ENCODE results near the gene CAPSL.

CAPSL gene

DNA sequence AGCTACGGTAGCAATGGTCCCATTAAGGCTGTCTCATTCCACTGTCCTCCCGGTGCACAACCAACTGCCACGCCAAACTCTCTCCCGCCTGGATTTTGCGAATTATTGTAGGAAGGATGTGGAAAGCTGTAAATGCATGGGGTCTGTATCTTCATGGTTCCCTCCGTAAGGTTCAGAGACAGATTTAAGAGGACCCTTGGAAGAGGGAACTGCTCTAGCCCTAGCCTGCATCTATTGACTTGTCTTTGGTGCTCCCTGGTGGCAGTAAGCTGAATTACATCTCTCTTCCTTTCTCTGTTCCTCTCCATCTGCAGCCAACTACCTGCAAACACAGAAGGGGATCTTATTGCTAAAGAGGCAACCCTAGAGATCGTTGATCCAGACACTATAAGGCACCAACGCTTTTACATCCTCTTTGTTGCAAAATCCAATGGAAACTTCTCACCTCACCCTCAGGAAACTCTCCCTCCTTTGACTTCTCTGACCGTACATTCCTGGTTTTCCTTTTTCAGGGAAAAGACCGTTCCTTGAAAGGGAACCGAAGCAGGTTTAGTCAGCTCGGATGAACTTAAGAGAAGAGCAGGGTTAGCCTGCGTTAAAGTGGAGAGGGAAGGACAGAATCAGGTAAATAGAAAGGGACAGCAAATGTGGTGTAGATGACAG lies 11.9 kb downstream of the CAPSL start:
- no peak overlapping the region for H3K4me3 ChIP-seq (ENCODE audit: low read depth, low read length)
- TF ChIP-seq, protein P1, sequence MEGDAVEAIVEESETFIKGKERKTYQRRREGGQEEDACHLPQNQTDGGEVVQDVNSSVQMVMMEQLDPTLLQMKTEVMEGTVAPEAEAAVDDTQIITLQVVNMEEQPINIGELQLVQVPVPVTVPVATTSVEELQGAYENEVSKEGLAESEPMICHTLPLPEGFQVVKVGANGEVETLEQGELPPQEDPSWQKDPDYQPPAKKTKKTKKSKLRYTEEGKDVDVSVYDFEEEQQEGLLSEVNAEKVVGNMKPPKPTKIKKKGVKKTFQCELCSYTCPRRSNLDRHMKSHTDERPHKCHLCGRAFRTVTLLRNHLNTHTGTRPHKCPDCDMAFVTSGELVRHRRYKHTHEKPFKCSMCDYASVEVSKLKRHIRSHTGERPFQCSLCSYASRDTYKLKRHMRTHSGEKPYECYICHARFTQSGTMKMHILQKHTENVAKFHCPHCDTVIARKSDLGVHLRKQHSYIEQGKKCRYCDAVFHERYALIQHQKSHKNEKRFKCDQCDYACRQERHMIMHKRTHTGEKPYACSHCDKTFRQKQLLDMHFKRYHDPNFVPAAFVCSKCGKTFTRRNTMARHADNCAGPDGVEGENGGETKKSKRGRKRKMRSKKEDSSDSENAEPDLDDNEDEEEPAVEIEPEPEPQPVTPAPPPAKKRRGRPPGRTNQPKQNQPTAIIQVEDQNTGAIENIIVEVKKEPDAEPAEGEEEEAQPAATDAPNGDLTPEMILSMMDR (IDR thresholded peaks at IDR 0.05; ENCODE audit: low read depth, low read length): peak; percentile 79
- in situ Hi-C loops (cut with HindIII; ENCODE audit: low sequenced_read_pairs): no loop called here
- peak; percentile 55 for DNase-seq (ENCODE audit: low read depth, low spot score)

DNA sequence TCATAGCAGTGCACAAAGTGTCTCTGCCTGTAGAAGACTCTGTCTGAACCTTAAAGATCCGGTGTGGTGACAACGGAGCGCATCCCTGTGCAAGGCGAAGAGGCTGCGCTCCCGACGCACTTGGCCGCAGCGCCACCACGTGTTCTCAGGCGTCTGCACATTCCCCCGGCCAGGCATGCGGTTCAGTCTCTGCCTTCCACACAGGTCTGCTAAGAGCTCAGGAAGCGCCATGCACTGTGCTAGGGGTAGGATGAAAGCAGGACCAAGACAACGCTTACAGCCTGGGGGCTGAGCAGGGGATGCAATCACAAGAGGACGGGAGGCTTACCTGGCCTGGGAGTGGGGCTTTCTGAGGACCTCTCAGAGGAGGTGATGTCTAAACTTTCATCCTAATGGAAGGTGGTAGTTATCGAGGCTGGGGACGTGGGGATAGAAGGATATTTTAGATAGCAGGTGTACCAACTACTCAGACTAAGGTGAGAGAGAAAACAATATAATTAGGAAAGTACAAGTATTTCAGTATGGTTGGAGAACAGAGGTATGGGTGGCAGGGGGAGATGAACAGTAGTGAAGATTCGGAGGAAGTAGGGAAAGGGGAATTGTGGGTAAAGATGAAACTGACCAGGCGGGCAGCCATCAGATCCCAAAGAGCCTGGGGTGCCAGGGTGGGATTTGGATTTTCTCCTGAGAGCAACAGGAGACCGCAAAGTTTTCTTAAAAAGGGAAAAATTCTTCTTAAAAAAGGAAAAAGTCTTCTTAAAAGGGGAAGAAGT lies 13.3 kb downstream of the CAPSL start:
- DNase-seq (ENCODE audit: low read depth, low spot score): peak; percentile 68
- in situ Hi-C loops (cut with HindIII; ENCODE audit: low sequenced_read_pairs): no loop called here
- no peak overlapping the region for H3K4me3 ChIP-seq (ENCODE audit: low read depth, low read length)
- TF ChIP-seq, protein P1 (IDR thresholded peaks at IDR 0.05; ENCODE audit: low read depth, low read length): peak; percentile 84

DNA sequence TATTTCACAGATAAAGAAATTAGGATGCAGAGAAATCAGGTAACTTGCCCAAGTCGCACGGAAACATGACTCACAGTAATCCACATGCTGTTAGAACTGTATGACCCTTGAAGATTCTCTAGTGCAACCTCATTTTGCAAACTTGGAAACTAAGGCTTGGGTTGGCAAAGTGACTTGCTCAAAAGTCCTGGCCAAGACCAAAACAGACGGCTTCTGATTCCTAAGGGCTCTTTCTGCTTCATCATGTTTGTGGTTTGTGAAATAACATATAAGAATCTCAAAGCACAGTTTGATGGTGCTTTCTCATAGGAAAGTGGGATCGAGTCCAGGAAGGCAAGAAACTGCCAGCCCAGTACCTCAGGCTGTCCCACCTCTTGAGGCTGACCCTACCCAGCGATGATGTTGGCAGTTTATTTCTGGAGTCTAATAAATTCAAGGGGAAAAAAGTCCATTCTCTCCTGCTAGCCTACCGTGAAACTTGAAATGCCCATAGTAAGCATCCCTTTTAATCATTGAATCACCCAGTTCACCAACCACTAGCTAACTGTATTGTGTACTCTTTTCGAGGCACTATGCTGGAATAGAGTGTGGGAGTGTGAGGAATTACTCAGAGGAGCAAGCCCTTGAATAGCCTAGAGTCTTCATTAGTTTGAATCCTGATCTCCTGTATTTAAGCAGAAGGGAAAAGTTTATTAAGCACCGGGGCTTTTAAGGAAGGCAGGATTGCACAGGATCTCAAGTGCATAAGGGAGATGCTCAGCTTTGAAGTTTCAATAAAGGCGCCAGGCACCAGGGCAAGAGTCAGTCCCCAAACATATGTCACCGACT lies 14.1 kb downstream of the CAPSL start:
- TF ChIP-seq, protein P1 (IDR thresholded peaks at IDR 0.05; ENCODE audit: low read depth, low read length): no peak
- no peak overlapping the region for H3K4me3 ChIP-seq (ENCODE audit: low read depth, low read length)
- in situ Hi-C loops (cut with HindIII; ENCODE audit: low sequenced_read_pairs): no loop called here
- peak; percentile 85 for DNase-seq (ENCODE audit: low read depth, low spot score)

DNA sequence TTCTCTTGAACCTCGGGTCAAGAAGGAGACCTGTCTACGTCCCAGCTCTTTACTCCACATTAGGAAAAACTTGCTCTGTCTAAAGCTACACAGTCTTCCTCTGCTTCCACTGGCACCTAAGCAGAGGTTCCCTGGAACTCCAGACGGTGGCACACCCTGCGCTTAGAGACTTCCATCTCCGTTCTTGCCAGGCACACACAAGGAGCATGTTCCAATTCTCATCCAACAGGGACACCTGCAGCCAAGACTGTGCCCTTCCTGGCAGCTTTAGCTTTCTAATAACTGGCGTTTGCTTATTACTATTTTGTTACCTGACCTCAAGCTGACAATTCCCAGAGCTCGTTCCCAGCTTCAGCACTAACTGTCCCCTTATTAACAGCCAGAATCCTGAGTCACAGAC lies 16.0 kb downstream of the CAPSL start:
- in situ Hi-C loops (cut with HindIII; ENCODE audit: low sequenced_read_pairs): no loop called here
- no peak for DNase-seq (ENCODE audit: low read depth, low spot score)
- H3K4me3 ChIP-seq (ENCODE audit: low read depth, low read length): no peak overlapping the region
- TF ChIP-seq, protein P1 (IDR thresholded peaks at IDR 0.05; ENCODE audit: low read depth, low read length): no peak

DNA sequence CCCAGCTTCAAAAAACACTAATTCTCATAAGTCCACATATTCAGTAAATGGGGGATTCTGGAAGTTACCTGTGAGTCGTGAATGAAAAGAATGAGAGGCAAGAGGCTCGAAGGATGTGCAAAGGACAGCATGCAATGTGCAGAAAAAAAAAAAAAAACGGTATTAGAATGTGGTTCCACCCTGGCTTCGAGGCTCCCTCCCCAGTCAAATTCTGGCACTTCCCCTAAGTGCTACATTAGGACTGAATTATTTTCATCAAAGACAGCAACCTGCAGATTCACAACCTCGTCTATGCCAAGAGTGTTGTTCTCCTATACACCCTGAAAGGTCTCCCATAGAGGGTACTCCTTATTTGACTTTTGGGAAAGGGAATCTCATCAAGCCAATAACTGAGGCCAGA lies 16.5 kb downstream of the CAPSL start:
- in situ Hi-C loops (cut with HindIII; ENCODE audit: low sequenced_read_pairs): no loop called here
- H3K4me3 ChIP-seq (ENCODE audit: low read depth, low read length): no peak overlapping the region
- TF ChIP-seq, protein P1 (IDR thresholded peaks at IDR 0.05; ENCODE audit: low read depth, low read length): no peak
- no peak for DNase-seq (ENCODE audit: low read depth, low spot score)

DNA sequence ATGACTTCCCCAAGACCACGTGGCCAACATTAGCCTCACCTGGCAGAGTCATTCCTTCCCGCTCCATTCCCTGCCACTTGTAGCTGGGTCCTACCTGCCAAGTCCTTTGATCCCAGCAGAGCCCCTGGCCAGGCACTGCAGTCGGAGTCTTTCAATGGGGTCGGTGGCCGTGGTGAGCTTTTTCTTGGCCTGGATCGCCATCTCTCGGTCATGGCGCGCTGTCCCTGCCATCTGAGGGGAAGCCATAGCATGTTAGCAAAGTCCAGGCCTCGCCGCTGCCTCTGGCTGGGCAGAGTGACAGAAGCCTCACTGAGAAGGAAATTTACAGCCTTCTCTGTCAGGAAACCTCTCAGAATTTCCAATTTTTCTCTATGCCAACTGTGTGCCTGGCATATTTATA lies 17.5 kb downstream of the CAPSL start:
- TF ChIP-seq, protein P1 (IDR thresholded peaks at IDR 0.05; ENCODE audit: low read depth, low read length): peak; percentile 33
- no peak for DNase-seq (ENCODE audit: low read depth, low spot score)
- in situ Hi-C loops (cut with HindIII; ENCODE audit: low sequenced_read_pairs): no loop called here
- no peak overlapping the region for H3K4me3 ChIP-seq (ENCODE audit: low read depth, low read length)
